HCT116 (cell line): ENCODE results near the gene ABL2. TPM values are rescaled to one million over a fixed set of nuclear protein-coding genes. Genes with fewer than 3 reads are reported as not detected.
A peak's percentile ranks its signal among the peaks of the same experiment; 100 is the strongest.

Source experiments
- ATAC-seq: fragments of 200-7000 bp; cut with Tn5 transposase; 2 replicates; pipeline ENCODE4 v1.9.1; 2020; ENCODE audit warnings: mild to moderate bottlenecking, moderate library complexity
- BruUV-seq: library from RNA; stranded (reverse); fragments of 400-500 nt; replicated peaks from 2 replicates; lab custom pipeline; 2021; lab: Mats Ljungman, UMichigan
- CTCF ChIA-PET: fragments of 300-600 bp; sonication (Branson Sonifier 250); formaldehyde crosslinking; loops from one replicate; lab custom pipeline; 2021; ENCODE audit warnings: antibody characterized with exemption; lab: Charles Lee
- POLR2A ChIA-PET: fragments of 300-600, 350-600 bp; sonication (Branson Sonifier 250); formaldehyde crosslinking; loops from one replicate; lab custom pipeline; 2021; ENCODE audit warnings: antibody characterized with exemption; lab: Charles Lee
- RAD21 ChIA-PET, 2 experiments: fragments of 300-600 bp; sonication (Branson Sonifier 250); formaldehyde crosslinking; loops; one replicate each; lab custom pipeline; 2023; ENCODE audit warnings: low total read pairs in 2 of 2; ENCODE audit not compliant: uncharacterized antibody in 2 of 2, unreplicated experiment in 2 of 2, low non-redundant PET in 1 of 2; lab: Charles Lee
- DNase-seq: peaks from one replicate; pipeline ENCODE4 v3.0.0-alpha.2; 2010; ENCODE audit warnings: low read depth, low spot score
- H2AFZ ChIP-seq: fragments of 200-600 bp; shearing (Covaris generic), sonication (generic); 2 replicates; pipeline ENCODE4 v1.6.1; 2017; ENCODE audit warnings: low read depth, mixed run types, mixed read lengths, antibody characterized with exemption, low read length; ENCODE audit not compliant: poor library complexity, severe bottlenecking
- H3K27ac ChIP-seq: 2 replicates; pipeline ENCODE4 v1.5.1; 2012; ENCODE audit warnings: low read depth, low read length
- H3K27me3 ChIP-seq: fragments of 200-600 bp; sonication (generic); 2 replicates; pipeline ENCODE4 v1.6.1; 2016; ENCODE audit warnings: mixed run types, low read length, mixed read lengths; ENCODE audit not compliant: insufficient read depth
- H3K36me3 ChIP-seq, 2 experiments: fragments of 200-500 bp in 1 of 2; fragments of 200-600 bp in 1 of 2; sonication (Bioruptor generic) in 1 of 2; sonication (generic) in 1 of 2; 2 replicates each; pipeline versions ENCODE4 v1.5.1 to v1.6.1; 2014 to 2016; ENCODE audit warnings: low read length in 2 of 2, inconsistent platforms in 1 of 2, mixed read lengths in 1 of 2, mixed run types in 1 of 2; ENCODE audit not compliant: insufficient read depth in 2 of 2, control insufficient read depth in 1 of 2
- H3K4me1 ChIP-seq, 2 experiments: fragments of 200-600 bp in 1 of 2; sonication (generic) in 1 of 2; 2 replicates each; pipeline versions ENCODE4 v1.5.1 to v1.6.1; 2012 to 2017; ENCODE audit warnings: low read length in 2 of 2, inconsistent platforms in 1 of 2, mild to moderate bottlenecking in 1 of 2, mixed read lengths in 1 of 2, mixed run types in 1 of 2, moderate library complexity in 1 of 2; ENCODE audit not compliant: insufficient read depth in 2 of 2, control insufficient read depth in 1 of 2
- H3K4me2 ChIP-seq: fragments of 200-600 bp; sonication (generic); 2 replicates; pipeline ENCODE4 v1.6.1; 2017; ENCODE audit warnings: mixed run types, low read length, mixed read lengths
- H3K4me3 ChIP-seq, 2 experiments: fragments of 200-600 bp in 1 of 2; sonication (generic) in 1 of 2; replicated peaks in 1 of 2; 2 replicates each; pipeline ENCODE4 v1.5.1; 2011 to 2016; ENCODE audit warnings: low read length in 2 of 2, control low read depth in 1 of 2, low read depth in 1 of 2, mild to moderate bottlenecking in 1 of 2, mixed read lengths in 1 of 2, mixed run types in 1 of 2
- H3K79me2 ChIP-seq: fragments of 200-600 bp; sonication (generic); 2 replicates; pipeline ENCODE4 v1.6.1; 2017; ENCODE audit warnings: mild to moderate bottlenecking, mixed run types, low read length, moderate library complexity, mixed read lengths; ENCODE audit not compliant: insufficient read depth
- H3K9ac ChIP-seq: fragments of 200-600 bp; sonication (generic); 2 replicates; pipeline ENCODE4 v1.6.1; 2016; ENCODE audit warnings: low read length, mixed read lengths
- H3K9me2 ChIP-seq: fragments of 200-600 bp; sonication (generic), shearing (Covaris generic); 2 replicates; pipeline ENCODE4 v1.6.1; 2017; ENCODE audit warnings: mixed run types, mild to moderate bottlenecking, moderate library complexity; ENCODE audit not compliant: insufficient read depth
- H3K9me3 ChIP-seq, 2 experiments: fragments of 200-500 bp in 1 of 2; fragments of 200-600 bp in 1 of 2; sonication (Bioruptor generic) in 1 of 2; sonication (generic) in 1 of 2; 2 replicates each; pipeline ENCODE4 v1.6.1; 2014 to 2017; ENCODE audit warnings: low read length in 2 of 2, mixed read lengths in 2 of 2, inconsistent platforms in 1 of 2, low read depth in 1 of 2, mild to moderate bottlenecking in 1 of 2, mixed run types in 1 of 2, moderate library complexity in 1 of 2; ENCODE audit not compliant: control insufficient read depth in 1 of 2, insufficient read depth in 1 of 2
- H4K20me1 ChIP-seq: fragments of 200-600 bp; sonication (generic), shearing (Covaris generic); 2 replicates; pipeline ENCODE4 v1.6.1; 2017; ENCODE audit warnings: mixed run types, mild to moderate bottlenecking, moderate library complexity; ENCODE audit not compliant: insufficient read depth
- CBX3 ChIP-seq: IDR thresholded peaks from 2 replicates; pipeline ENCODE4 v1.6.1; 2012; ENCODE audit warnings: low read depth
- EZH2phosphoT487 ChIP-seq: fragments of 200-600 bp; IDR thresholded peaks from 2 replicates; pipeline ENCODE4 v1.6.1; 2018; ENCODE audit warnings: antibody characterized with exemption, borderline replicate concordance
- JUND ChIP-seq: IDR thresholded peaks from 2 replicates; pipeline ENCODE4 v1.6.1; 2012
- SP1 ChIP-seq: IDR thresholded peaks from 2 replicates; pipeline ENCODE4 v1.6.1; 2012; ENCODE audit warnings: low read depth
- YY1 ChIP-seq: IDR thresholded peaks from 2 replicates; pipeline ENCODE4 v1.6.1; 2011; ENCODE audit warnings: low read length, low read depth, moderate library complexity, mild to moderate bottlenecking; ENCODE audit not compliant: insufficient replicate concordance; ENCODE audit errors: extremely low read depth
- ZBTB33 ChIP-seq: IDR thresholded peaks from 2 replicates; pipeline ENCODE4 v1.6.1; 2011; ENCODE audit warnings: mild to moderate bottlenecking, low read length, moderate library complexity; ENCODE audit not compliant: insufficient replicate concordance; ENCODE audit errors: extremely low read depth
- intact Hi-C: fragments of 100-400 bp; cut with micrococcal nuclease; formaldehyde crosslinking; loops from 2 replicates; pipeline ENCODE4 v1.10.0; 2022
- total RNA-seq: library from RNA; stranded (reverse); gene quantifications from one replicate; pipeline ENCODE4 v1.2.1, GENCODE V29; 2021; ENCODE audit not compliant: unreplicated experiment

The ABL2 gene
- total RNA-seq, 1 experiment from 2014 or later = 22.9 TPM

- ChIA-PET CTCF (no interaction called here), POLR2A (no interaction called here), RAD21 (no interaction called here)
- Histone ChIP-seq H3K4me2 (peak overlapping the region; percentile 27), H3K9ac (0 out of 2 replicates have a peak overlapping the region, but pooled peaks have one; percentile 18), H3K79me2 (peaks cover 13% of the 10 kb centered on the region; the same call in 1 of the 2 replicates), H3K36me3 (peaks cover 0 to 4% of the 10 kb centered on the region in 2 experiments; a peak in 1 of 4 replicates), H3K27me3 (no peaks in the 10 kb centered on the region), H3K9me3 (no peaks in the 10 kb centered on the region), H3K4me3 (no peak overlapping the region), H2AFZ (no peak overlapping the region), H3K4me1 (peaks cover 39 to 58% of the 10 kb centered on the region in 2 experiments), H3K9me2 (no peaks in the 10 kb centered on the region), H4K20me1 (no peaks in the 10 kb centered on the region), H3K27ac (peak overlapping the region; percentile 9; the same call in 1 of the 2 replicates)
- TF ChIP-seq SP1 (peak; percentile 31; the same call in 1 of the 2 replicates), ZBTB33 (no peak), EZH2phosphoT487 (no peak), CBX3 (no peak), JUND (no peak; the same call in 1 of the 2 replicates), YY1 (no peak)
- intact Hi-C loops = loop anchor here (5.0 kb wide), 1 partner anchor 105 kb away; no protein-coding TSS in a partner anchor
- BruUV-seq = no TSS peak
- ATAC-seq (no peak), DNase-seq (no peak)
Observed at GRCh38 chr1:179127163-179127895, 102.1 kb downstream of the ABL2 start.
